Measurements from ENCODE around the gene RAB8B.

The RAB8B gene

GRCh38 chr15:63238796-63239195, 49.4 kb downstream of the RAB8B start:
- DNase-seq, result peak; percentile 81

- DNase-seq, result no peak
These were observed 50.7 kb downstream of the RAB8B start for GRCh38 chr15:63240109-63240508.

GRCh38 chr15:63241316-63241715, 51.9 kb downstream of the RAB8B start:
- DNase-seq, result no peak

DNA sequence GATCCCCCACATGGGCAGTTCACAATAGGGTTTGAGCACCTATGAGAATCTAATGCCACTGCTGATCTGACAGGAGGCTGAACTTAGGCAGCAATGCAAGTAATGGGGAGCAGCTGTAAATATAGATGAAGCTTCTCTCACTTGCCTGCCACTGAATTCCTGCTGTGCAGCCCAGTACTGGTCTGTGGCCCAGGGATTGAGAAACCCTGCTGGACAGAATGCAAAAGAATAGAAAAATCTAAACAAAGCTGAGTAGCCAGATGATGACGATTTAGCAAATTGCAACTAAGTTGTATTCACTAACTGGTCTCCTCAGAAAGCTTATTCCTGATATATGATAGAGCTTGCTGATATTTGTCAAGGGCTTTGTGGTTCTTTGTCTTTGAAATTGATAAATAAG, 53.7 kb downstream of the RAB8B start:
- no peak for DNase-seq

GRCh38 chr15:63243776-63244175, 54.4 kb downstream of the RAB8B start:
- DNase-seq, result no peak

- no peak for DNase-seq
These were observed 55.0 kb downstream of the RAB8B start for GRCh38 chr15:63244399-63244798.

DNA sequence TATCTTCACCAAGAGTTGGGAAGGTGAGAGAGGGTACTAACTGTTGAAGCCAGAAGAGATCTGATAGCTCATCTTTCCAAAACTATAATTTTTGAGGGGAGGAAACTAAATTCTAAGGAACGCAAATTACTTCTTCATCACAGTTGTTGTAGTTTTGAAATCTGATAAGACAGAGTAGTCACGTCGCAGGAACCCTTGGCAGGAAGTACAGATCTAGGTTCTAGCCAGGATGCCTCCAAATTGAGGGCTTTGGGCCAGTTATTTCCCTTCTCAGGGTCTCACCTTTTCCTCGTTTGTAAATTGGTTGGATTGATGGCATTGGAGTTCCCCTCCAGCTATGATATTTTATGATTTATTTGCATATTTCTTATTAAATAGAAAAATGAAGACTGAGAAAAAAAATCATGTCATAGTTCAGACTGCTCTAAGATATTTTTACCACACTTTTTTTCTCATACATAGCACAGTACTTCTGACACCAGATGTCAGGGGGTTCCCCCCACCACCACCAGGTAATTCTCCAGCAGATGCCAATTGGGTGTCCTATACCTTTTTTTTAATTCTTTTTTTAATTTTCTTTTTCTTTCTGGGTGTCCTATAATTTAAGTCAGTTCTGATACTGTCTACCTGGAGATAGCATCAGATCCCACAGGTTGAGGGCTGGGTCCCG, 55.7 kb downstream of the RAB8B start:
- no peak for DNase-seq

DNA sequence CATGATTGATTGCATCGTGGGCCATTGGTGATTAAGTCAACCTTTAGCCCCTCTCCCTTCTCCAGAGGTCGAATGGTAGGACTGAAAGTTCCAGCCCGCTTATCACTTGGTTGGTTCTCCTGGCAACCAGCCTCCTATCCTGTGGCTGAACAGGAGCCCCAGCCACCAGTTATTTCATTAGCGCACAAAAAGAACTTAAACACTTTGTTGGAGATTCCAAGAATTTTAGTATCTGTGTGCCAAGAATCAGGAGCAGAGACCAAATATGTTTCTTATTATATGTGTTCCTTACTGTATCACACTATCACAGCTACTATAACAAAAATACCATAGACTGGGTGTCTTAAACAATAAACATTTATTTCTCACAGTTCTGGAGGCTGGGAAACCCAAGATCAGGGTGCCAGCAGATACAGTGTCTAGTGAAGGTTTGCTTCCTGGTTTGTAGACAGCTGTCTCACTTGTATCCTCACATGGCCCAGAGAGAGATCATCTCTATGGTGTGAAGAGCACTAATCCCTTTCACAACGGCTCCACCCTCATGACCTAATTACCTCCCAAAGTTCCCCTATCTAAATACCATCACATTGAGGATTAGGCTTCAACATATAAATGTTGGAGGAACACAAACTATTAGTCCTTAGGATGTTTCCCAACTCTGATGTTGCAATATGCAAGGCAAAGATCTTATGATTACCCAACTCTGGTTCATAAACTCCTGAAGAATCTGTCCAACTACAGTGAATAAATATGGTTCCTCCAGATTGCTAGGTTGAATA, 57.5 kb downstream of the RAB8B start:
- DNase-seq, result peak; percentile 100

DNA sequence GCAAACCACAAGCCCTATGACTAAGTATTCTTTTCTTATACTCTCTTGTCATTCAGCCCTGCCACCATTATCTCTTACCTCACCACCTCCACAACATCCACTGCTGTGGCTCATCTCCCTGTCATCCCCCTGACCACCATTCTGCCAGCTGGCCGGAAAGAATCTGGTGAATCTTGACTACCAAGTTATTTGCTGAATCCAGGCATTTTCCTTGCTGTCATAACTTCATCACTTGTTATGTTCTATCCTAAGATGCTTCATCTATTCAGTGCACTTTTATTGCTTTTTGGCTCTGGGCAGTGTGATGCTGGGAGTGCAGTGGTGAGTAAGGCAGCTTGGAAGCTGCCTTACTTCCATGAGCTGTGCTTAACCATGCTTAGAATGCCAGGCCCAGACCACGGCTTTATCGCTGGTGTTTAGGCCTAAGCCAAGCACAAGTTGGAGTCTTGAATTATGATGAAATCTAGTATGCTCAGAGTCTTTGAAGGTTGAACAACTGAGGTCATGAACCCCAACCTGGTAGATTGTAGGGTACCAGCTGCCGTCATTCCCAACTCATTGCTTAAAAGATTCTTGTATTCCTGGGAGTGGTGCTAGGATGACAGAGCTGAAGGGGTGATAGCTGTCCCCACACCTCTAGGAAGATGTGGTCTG, 61.0 kb downstream of the RAB8B start:
- DNase-seq, result peak; percentile 34

DNA sequence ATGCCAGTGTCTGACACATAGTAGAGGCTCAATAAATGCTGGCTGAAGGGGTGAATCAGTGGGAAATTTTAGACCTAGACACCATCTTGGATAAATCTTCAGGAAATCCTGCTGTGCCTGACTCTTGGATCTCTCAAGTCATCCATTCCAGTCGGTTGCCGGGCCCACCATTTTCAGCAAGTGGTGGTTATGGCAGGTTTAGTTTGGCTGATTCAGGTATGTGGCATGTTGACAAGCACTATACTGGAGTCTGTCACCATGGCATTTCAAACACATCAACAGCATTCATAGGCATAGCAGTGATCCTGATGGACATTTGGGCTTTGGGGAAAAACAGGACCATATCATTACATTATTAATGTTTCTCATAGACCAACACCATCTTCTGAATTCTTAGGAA, 62.3 kb downstream of the RAB8B start:
- no peak for DNase-seq

DNA sequence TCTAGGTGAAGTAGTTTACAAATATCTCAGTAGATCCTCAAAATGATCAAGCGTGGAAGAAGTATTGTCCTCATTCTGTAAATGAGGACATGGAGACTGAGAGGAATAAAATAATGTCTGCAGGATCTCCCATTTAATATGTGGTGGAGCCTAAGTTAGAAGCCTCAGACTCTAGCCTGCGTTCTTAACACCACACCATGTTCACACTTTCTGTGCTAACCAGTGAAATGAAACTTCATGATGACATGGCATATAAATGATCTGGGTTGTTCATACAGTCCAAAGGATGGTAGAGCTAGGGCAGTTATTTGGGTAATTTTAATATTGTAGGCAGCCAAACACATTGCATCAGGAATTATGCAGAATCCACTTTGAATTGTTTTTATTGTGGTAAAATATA, 62.9 kb downstream of the RAB8B start:
- no peak for DNase-seq

DNA sequence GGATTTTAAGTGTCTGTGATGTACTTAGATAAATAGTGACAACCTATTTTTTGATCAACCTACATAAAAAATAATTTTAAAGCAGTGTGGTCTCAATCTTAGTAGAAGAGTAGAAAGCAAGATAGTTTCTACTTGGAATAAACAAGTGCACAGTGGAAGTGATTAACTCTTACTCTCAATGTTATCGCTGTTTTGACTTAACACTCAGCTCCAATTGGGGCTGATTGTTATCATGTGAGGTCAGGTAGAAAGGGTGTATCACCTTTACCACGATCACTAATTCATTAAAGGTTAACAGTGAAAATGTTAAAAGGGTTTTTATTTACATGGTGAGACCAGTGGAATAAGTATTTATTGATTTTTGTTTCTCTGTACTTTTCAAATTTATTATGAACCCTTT, 65.6 kb downstream of the RAB8B start:
- no peak for DNase-seq

DNA sequence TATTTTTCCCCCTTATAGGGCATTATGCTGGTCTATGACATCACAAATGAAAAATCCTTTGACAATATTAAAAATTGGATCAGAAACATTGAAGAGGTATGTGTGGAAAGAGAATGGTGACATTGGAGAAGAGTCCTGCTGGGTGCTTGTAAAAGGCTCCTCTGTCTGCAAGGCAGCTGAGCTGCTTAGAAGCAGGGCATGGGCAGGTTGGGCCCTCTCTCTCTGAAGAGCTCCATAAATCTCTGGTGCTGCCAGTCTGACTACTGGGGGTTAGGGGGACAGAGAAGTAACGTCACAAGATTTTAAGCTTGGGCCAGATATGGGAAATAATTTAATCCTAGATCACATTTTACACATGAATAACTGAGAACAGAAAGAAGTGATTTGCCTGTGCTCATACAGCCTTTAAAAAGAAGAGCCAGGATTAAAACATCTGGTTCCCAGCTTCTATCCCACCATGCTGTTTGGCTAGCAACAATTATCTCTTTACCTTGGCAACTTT, 66.1 kb downstream of the RAB8B start:
- DNase-seq, result no peak

GRCh38 chr15:63256433-63257274, 67.2 kb downstream of the RAB8B start:
- DNase-seq, result no peak

- no peak for DNase-seq
These were observed 69.3 kb downstream of the RAB8B start for GRCh38 chr15:63258658-63259057.

GRCh38 chr15:63260791-63261190, 71.4 kb downstream of the RAB8B start:
- no peak for DNase-seq

DNA sequence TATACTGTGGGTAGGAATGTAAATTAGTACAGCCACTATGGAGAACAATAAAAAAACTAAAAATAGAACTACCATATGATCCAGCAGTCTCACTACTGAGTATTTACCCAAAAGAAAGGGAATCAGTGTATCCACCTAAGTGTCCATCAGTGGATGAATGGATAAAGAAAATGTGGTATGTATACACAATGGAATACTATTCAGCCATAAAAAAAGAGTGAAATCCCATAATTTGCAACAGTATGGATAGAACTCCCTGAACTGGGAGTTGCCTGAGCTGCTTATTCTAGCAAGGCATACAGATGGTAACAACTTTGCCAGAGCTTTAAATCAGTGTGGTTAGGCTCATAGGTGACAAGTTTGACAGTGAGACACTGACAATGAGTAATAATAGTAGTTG, 71.9 kb downstream of the RAB8B start:
- DNase-seq, result no peak

GRCh38 chr15:63263519-63263918, 74.1 kb downstream of the RAB8B start:
- DNase-seq, result no peak

- DNase-seq, result no peak
These were observed 75.4 kb downstream of the RAB8B start for GRCh38 chr15:63264688-63265293.

GRCh38 chr15:63274427-63274826, 85.0 kb downstream of the RAB8B start:
- peak; percentile 80 for DNase-seq

DNA sequence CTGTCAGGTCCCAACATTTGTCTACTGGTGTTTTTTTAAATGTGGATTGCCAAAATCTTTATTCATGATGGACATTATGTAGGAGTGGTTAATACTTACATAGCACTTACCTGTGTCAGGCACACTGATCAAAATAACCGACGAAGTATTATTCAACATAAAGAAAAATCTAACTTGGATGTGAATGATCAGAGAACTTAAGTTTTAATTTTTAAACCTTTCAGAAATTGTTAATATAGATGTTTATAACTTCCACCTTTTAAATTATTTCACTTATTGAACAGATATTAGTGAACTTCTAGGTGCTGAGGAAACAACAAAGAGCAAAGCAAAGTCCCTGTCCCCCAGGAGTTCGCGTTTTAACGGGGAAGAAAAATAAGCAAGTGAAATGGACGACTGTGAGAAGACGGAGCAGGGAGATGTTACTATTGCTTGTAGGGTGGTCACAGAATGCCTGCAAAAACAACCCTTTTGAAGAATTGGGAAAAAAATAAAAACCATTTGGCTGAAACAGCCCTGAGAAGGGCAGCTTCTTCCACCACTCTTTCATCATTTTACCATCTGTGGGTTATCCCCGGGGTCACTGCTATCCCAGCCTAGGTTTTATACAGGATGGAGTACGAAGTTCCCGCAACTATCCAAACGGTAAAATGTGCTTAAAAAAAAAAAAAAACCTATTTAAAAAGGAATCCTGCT, 87.1 kb downstream of the RAB8B start:
- DNase-seq, result no peak
